GM12865 (cell line): ENCODE results near the gene PAPOLG.

Experiments used
- DNase-seq: peaks from one replicate; pipeline ENCODE4 v3.0.0; 2010; ENCODE audit warnings: low read depth
- H3K4me3 ChIP-seq: 2 replicates; pipeline ENCODE4 v1.5.1; 2011; ENCODE audit warnings: mild to moderate bottlenecking, low read depth, low read length, control low read depth
- TF ChIP-seq, protein P1 (sequence below): IDR thresholded peaks from 2 replicates; pipeline ENCODE4 v1.5.1; 2011; ENCODE audit warnings: low read length, control low read depth, low read depth, inconsistent platforms; ENCODE audit not compliant: insufficient read depth; ENCODE audit errors: missing control alignments

The PAPOLG gene

DNA sequence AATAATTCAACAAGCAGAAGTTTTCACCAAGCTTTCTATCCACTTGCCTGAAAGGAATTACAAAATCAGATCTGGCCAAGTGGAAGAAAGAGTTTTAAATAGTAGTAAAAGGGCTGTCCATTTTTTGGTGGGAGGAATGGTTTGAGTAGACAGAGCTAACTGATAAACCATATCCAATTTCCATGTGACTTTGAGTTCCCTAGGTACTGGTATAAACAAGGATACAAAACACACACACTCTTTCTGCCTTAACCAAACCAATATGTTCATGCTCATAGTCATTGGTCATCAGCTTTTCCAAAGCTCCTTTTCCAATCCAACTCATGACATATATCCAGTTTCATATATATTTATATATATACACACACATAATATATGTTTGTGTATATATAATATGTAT lies 75.9 kb downstream of the PAPOLG start:
- no peak overlapping the region for H3K4me3 ChIP-seq
- TF ChIP-seq, protein P1, sequence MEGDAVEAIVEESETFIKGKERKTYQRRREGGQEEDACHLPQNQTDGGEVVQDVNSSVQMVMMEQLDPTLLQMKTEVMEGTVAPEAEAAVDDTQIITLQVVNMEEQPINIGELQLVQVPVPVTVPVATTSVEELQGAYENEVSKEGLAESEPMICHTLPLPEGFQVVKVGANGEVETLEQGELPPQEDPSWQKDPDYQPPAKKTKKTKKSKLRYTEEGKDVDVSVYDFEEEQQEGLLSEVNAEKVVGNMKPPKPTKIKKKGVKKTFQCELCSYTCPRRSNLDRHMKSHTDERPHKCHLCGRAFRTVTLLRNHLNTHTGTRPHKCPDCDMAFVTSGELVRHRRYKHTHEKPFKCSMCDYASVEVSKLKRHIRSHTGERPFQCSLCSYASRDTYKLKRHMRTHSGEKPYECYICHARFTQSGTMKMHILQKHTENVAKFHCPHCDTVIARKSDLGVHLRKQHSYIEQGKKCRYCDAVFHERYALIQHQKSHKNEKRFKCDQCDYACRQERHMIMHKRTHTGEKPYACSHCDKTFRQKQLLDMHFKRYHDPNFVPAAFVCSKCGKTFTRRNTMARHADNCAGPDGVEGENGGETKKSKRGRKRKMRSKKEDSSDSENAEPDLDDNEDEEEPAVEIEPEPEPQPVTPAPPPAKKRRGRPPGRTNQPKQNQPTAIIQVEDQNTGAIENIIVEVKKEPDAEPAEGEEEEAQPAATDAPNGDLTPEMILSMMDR = no peak
- DNase-seq = no peak

DNA sequence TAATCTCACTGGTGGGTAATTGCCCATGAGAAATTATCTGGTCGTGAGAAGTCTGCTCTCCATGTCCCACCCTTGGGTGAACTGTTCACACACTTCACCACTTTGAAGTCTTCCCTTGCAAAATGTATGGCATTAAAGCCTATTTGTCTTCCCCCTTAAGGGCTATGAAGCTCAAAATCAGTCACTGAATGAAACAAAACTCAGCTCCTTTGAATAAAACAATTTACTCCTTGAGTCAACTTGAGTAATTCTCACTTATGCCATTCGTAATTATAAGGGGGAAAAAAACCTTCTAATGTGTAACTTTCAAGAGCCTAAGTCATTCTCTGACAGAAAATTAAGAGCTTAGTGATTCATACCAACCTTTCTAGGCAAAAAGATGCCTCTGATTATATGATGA lies 76.6 kb downstream of the PAPOLG start:
- TF ChIP-seq, protein P1 = no peak
- H3K4me3 ChIP-seq = no peak overlapping the region
- peak; percentile 35 for DNase-seq

DNA sequence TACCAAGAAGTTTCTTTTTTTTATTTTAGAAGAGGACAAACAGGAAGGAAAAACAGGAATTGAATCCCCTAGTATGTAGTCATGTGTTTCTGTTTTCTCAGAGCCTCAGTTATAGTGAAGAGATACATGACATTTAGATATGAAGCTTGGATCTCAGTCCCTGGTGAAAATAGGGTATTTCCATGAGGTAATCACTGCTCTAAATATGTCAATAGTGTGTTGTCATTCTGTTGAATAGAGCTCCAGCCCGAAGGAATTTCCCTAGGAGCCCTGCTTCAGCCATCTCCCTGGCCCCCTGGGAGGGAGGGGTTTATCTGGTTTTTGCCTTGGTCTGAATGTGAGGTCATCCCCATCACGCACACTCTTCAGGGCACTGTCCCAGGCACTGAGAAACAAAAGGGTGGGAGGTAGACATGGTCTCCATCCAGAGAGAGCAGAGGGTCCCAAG lies 78.2 kb downstream of the PAPOLG start:
- TF ChIP-seq, protein P1 = no peak
- peak; percentile 82 for DNase-seq
- no peak overlapping the region for H3K4me3 ChIP-seq

DNA sequence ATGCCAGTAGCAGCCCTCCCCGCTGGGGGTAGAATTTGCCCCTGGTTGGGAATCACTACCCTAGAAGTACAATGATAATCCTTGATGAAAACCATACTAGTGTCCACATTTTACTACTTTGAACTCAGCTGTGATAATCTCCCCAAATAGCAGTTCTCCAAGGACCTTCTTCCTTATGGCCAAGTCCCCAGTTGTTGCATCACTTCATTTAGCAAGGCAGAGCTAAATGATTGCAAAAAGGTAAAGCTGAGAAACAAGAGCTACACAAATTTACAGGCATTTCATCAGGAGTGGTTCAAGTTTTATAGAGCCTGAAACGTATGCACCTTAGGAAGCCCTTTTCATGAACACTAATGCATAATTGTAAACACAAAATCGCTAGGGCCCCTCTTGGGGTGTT lies 80.4 kb downstream of the PAPOLG start:
- H3K4me3 ChIP-seq = no peak overlapping the region
- TF ChIP-seq, protein P1 = no peak
- peak; percentile 15 for DNase-seq

DNA sequence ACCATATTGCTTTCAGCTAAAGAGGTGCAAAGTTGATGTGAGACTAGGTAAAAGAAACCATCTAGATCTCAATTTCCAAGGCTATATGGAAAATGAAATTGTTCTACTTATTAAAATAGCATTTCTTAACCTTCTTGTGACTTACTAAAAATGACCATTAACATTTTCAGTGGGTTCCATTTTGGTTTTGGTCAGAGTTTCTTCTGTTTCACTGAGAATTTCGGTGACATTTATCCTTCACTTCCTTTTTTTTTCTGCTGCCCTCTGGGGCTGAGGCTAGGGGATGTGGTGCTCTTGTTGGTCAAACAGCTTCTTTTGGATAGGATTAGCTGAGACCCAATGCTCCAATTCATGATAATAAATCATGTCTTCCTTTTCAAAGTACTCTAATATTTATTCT lies 81.1 kb downstream of the PAPOLG start:
- H3K4me3 ChIP-seq = no peak overlapping the region; the same call in 1 of the 2 replicates
- TF ChIP-seq, protein P1 = no peak
- peak; percentile 79 for DNase-seq

DNA sequence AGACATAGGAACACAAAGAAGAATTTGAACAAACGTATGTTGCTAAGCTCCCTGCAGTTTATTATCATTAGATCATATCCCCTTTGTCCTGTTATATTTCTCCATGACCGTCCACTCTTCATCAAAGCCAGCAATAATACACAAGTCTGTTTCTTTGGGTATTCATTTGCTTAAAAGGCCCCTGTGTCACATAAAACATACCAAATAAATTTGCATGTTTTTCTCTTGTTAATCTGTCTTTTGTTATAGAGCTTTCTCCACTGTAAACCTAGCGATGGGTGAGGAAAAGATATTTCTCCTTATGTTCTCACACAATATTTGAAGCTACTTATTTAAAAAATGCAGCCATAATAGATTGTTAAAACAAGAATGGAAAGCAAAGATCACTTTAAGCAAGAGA lies 82.4 kb downstream of the PAPOLG start:
- TF ChIP-seq, protein P1 = no peak

DNA sequence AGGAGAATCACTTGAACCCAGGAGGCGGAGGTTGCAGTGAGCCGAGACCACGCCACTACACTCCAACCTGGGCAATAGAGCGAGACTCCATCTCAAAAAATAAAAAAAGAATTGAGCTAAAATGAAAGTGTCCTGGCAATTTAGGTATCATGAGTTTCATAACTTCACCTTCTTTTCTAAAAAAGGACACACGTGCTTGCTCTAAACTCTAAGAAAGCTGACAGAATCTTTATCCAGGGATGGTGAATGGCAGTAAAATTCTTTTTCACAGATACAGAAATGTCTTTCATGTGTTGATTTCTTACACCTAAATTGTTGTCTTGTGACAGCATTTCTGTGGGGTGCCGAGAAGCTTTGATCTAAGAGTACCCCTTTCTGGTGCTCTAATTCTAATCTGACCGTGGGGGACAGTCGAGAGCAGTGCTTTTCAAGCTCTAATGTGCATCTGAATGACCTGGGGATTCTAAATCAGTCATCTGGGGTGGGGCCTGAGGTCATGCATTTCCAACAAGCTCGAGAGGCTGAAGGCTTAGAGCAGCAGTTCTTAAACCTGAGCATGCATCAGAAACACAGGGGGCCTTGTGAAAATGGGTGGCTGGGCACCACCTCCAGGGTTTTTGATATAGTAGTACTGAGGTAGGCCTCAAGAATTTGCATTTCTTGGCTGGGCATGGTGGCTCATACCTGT lies 83.2 kb downstream of the PAPOLG start:
- DNase-seq = peak; percentile 96
- TF ChIP-seq, protein P1 = peak; percentile 33
- peak overlapping the region; percentile 36 for H3K4me3 ChIP-seq

More for the DNA sequence above, 82.4 kb downstream of the PAPOLG start:
- H3K4me3 ChIP-seq = peak overlapping the region; percentile 7; the same call in 1 of the 2 replicates
- no peak for DNase-seq
